ENCODE measurements around the gene HIVEP1.
"Not testable (repeated sequence)": the region's sequence is repeated elsewhere in the genome, so short reads cannot be mapped to it uniquely, and the experiment has no call there.

HIVEP1 gene

GRCh38 chr6:12092762-12093161, 80.7 kb downstream of the HIVEP1 start:
- no peak for DNase-seq

- DNase-seq: no peak
These were observed 82.6 kb downstream of the HIVEP1 start for GRCh38 chr6:12094689-12095088.

DNA sequence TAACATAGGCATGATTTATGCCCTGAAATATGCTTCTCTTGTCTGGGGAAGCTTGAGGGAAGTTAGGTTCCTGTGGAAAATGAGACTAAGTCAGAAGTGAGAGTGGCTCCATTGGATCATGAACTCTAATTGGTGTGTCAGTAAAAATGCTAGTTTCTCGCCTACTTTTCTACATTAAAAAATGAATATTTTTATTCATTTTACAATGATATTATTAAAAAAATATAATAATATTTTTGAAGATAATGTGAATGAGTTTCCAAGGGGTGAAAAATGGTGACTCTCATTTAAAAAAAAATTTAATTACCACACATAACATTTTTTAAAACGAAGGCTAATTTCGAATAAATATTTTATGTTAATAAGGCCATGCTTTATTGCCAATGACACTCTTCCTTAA, 84.2 kb downstream of the HIVEP1 start:
- DNase-seq: no peak

DNA sequence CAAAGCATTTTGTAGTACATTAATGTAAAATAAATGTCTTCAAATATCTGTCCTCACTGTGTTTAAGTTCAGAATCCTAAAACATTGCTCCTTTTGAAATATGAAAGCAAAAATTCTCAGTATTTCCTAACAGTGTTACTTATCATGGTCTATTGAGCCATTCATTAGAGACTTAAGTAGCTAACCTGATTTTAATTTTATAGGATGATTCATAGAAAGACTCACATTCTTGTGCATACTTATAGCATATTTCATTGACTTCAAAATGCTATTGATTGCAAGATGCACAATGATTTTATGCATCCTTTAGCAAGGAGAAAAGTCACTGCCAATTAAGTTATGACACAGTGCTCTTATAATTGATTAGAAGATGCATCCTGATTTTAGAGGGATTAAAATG, 85.7 kb downstream of the HIVEP1 start:
- no peak for DNase-seq

- no peak for DNase-seq
These were observed 87.7 kb downstream of the HIVEP1 start for GRCh38 chr6:12099623-12100338.

- DNase-seq: no peak
These were observed 88.9 kb downstream of the HIVEP1 start for GRCh38 chr6:12101048-12101447.

GRCh38 chr6:12101653-12102312, 89.7 kb downstream of the HIVEP1 start:
- no peak for DNase-seq

DNA sequence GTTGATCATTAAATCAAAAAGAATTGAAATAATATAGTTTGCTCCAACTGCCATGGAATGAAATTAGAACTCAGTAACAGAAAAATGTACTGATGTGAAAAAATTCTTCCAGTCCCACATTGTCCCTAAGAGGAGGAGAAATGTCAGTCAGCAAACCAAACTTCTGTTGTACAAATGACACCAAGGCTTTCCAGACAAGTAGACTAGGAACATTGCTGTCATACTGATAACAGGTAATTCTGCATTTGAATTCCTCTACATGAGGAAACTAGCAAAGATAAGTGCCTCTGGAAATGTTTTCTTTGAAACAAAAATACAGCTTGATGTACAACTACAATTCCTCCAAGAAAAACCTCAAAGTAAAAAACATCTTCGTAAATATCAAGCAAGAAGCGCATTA, 90.2 kb downstream of the HIVEP1 start:
- DNase-seq: no peak

DNA sequence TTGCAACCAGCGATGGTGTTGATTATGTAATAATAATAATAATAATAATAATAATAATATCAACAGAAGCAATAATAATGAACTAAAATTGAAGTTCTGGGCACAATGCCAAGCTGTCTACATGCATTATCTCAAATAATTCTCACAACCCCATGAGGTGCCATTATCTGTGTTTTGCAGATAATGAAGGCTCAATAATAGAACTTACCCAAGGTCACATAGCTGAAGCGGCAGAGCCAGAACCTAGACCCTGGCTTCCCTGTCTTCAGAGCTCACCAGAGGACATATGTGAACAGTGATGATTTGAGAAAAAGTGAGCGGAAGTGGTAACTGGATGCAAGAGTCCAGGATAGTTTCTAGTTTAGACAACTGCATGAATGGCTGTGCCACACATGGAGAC, 91.0 kb downstream of the HIVEP1 start:
- no peak for DNase-seq

DNA sequence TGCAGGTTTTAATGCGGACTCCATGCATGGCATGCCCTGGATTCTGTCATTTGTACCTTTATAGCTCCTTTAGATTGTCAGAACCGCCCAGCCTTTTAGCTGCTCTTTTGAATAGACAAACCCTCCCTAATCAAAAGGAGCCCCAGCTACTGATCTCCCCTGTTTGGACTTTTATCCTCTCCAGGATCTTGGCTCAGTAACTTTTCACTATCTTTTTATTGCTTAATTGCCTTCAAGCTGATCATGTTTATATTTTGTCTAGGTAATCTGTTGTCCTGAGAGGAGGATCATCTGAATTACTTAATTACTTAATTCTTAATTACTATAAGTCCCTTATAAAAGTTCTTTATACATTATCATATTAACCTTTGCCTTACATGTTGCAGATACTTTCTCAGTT, 93.2 kb downstream of the HIVEP1 start:
- no peak for DNase-seq

GRCh38 chr6:12108376-12108775, 96.3 kb downstream of the HIVEP1 start:
- DNase-seq: not testable (repeated sequence)

GRCh38 chr6:12110523-12111362, 98.6 kb downstream of the HIVEP1 start:
- DNase-seq: no peak

DNA sequence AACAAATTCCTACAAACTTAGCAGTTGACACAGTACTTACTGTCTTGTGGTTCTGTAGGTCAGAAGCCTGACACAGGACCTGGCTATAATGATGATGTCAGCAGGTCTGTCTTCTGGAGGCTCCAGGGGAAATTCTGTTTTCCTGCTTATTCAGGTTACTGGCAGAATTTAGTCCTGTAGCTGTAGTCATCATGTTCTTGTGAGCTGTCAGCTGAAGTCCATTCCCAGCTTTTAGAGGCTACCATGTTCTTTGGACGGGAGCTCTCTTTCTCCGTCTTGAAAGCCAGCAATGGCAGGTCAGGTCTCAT, 99.2 kb downstream of the HIVEP1 start:
- no peak for DNase-seq

DNA sequence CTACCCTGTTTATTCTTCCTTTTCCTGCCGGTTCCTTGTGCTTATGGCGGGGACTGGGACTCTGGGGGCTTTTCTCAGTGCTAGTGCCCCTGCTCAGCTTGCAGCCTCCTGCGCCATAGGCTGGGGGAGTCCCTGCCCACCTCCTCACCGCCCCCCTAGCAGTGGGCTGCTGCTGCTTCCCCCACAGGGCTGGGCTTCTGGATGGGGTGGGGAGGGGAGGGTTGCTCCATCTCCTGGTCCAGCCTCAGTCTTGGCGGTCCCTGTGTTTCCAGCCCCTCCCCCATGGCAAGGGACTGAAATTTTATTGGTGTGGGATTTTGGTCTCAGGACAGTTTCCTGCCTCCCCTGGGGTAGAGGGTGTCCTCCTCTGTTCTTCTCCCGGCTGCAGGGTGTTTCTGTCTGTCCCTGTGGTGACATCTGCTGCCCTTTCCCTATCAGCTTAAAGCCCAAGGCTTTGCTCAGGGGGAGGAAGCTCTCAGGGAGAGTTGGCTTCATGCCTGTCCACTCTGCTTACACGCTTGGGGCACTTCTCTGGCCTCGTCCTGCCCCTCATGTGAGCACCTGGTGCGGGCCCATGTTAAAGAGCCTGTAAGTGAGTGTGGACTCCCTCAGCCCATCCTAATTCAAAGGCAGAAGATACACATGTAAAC, 100.6 kb downstream of the HIVEP1 start:
- no peak for DNase-seq

DNA sequence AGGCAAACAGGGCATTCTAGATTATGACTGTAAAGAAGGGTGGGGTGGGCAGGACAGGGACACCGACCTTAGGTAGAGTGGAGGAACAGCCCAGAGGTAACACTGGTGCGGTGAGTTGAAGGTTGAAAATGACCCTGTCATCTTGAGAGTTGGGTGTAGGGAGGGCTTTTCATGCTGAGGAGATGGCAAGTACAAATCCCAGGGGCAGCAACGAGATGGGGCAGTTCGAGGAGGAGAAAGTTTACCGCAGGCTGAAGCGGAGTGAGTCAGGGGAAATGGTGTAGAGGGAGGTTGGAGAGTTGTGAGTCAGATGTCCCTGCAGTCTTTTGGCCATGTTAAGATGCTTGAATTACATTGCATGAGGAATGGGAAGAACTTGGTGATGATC, 101.1 kb downstream of the HIVEP1 start:
- DNase-seq: no peak

DNA sequence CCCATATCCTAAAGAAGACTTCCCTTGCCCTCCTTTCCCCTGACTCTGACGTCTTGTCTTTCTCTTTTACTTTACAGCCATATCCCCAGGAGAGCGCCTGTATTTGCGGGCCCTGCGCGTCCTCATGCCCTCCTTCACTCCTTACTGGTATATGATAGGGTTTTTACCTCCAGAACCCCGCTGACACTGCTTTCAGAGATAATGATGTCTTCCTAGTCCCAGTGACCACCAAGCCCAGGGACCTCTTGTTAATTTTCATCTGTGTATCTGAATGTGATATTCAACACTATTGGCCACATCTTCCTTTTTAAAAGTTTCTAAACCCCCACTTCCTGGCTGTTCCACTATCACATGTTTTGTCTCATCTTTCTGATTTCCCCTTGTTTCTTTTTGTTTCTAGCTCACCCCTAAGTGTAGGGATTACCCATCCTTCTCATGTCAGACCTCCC, 102.0 kb downstream of the HIVEP1 start:
- no peak for DNase-seq

DNA sequence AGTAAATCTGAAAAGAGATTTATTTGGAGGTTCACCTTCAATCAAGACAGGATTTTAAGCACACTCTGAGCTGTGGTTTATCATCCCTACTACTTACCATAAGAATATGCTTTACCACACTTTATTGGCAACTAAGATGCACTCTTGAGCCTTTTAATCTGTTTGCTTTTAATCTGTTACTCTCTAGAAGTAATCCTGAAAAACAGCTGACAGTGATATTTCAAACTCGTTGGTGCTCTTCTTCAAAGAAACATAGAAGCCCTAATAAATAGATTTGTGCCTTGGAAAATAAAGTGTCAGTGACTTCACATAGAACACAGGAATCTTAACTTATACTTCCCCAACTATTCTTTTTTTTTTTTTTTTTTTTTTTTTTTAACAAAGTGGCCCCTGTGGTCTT, 102.9 kb downstream of the HIVEP1 start:
- DNase-seq: no peak

GRCh38 chr6:12115492-12115891, 103.4 kb downstream of the HIVEP1 start:
- DNase-seq: no peak

GRCh38 chr6:12116264-12116800, 104.2 kb downstream of the HIVEP1 start:
- DNase-seq: no peak

- DNase-seq: no peak
These were observed 104.9 kb downstream of the HIVEP1 start for GRCh38 chr6:12116978-12117377.

GRCh38 chr6:12118607-12119006, 106.5 kb downstream of the HIVEP1 start:
- no peak for DNase-seq

DNA sequence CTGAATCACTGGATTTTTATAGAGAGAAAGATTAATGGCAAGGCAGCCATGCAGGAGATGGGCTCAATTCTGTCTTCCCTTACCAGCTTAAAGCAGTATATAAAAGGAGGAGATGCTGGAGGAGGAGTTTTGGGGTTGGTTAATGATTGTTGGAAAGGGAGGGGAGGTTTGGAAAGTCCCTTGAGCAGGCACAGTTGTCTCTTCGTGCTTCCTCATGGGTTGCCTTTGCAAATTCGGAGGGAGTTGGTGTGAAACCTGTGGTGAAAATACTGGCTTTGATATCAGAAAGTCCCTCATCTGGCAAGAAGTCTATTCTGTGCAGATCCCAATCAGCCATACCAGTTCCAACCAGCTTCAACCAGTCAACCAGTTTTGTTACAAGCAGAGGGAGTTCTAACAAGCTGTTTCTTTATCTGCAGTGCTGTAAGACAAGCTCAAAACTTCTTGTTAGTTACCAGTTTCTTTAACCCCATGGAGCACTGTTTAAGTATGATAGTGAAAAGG, 107.0 kb downstream of the HIVEP1 start:
- DNase-seq: peak; percentile 28

DNA sequence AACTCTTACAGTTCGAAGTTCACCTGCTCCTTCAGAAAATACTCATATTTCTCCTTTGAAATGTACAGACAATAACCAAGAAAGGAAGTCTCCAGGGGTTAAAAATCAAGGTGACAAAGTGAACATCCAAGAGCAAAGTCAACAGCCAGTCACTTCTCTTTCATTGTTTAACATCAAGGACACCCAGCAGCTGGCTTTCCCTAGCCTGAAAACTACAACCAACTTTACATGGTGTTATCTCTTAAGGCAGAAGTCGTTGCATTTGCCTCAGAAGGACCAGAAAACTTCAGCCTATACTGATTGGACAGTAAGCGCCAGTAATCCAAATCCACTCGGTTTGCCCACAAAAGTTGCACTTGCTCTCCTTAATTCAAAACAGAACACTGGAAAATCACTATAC, 113.3 kb downstream of the HIVEP1 start:
- DNase-seq: no peak
